ENCODE measurements around the gene BTAF1.

GRCh38 chr10:91992031-91992430, 68.5 kb downstream of the BTAF1 start:
- TF ChIP-seq, protein P1, sequence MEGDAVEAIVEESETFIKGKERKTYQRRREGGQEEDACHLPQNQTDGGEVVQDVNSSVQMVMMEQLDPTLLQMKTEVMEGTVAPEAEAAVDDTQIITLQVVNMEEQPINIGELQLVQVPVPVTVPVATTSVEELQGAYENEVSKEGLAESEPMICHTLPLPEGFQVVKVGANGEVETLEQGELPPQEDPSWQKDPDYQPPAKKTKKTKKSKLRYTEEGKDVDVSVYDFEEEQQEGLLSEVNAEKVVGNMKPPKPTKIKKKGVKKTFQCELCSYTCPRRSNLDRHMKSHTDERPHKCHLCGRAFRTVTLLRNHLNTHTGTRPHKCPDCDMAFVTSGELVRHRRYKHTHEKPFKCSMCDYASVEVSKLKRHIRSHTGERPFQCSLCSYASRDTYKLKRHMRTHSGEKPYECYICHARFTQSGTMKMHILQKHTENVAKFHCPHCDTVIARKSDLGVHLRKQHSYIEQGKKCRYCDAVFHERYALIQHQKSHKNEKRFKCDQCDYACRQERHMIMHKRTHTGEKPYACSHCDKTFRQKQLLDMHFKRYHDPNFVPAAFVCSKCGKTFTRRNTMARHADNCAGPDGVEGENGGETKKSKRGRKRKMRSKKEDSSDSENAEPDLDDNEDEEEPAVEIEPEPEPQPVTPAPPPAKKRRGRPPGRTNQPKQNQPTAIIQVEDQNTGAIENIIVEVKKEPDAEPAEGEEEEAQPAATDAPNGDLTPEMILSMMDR (IDR thresholded peaks at IDR 0.05; ENCODE audit: insufficient read depth, low read length): no peak
- TF ChIP-seq POLR2AphosphoS5 (IDR thresholded peaks at IDR 0.05; ENCODE audit: low read depth): no peak

All from HL-60 (cell line).